Activated T-cell treated with anti-CD3 and anti-CD28 coated beads, Interleukin-2, amount 50 U/mL, for 1 hour (primary cell): ENCODE data around the gene MYBPHL.

ENCODE experiments used
- DNase-seq: peaks from one replicate; pipeline ENCODE4 v3.0.0-alpha.2; 2020

The MYBPHL gene

GRCh38 chr1:109277434-109278204, 29.2 kb downstream of the MYBPHL start:
- peak; percentile 69 for DNase-seq

GRCh38 chr1:109275706-109276345, 31.0 kb downstream of the MYBPHL start:
- DNase-seq = no peak

- DNase-seq = no peak
These were observed 32.0 kb downstream of the MYBPHL start for GRCh38 chr1:109274533-109275476.

GRCh38 chr1:109273570-109274288, 33.1 kb downstream of the MYBPHL start:
- no peak for DNase-seq

- no peak for DNase-seq
These were observed 33.8 kb downstream of the MYBPHL start for GRCh38 chr1:109272831-109273547.

GRCh38 chr1:109272021-109272799, 34.6 kb downstream of the MYBPHL start:
- DNase-seq = no peak

- no peak for DNase-seq
These were observed 35.4 kb downstream of the MYBPHL start for GRCh38 chr1:109271458-109271857.

GRCh38 chr1:109270623-109271317, 36.0 kb downstream of the MYBPHL start:
- no peak for DNase-seq

- no peak for DNase-seq
These were observed 36.7 kb downstream of the MYBPHL start for GRCh38 chr1:109269981-109270622.

- no peak for DNase-seq
These were observed 37.4 kb downstream of the MYBPHL start for GRCh38 chr1:109269212-109269980.

- DNase-seq = no peak
These were observed 38.2 kb downstream of the MYBPHL start for GRCh38 chr1:109268431-109269211.

GRCh38 chr1:109267743-109268300, 39.0 kb downstream of the MYBPHL start:
- DNase-seq = no peak

- no peak for DNase-seq
These were observed 39.8 kb downstream of the MYBPHL start for GRCh38 chr1:109266965-109267364.

GRCh38 chr1:109265741-109266330, 41.0 kb downstream of the MYBPHL start:
- no peak for DNase-seq

GRCh38 chr1:109265016-109265415, 41.8 kb downstream of the MYBPHL start:
- no peak for DNase-seq

GRCh38 chr1:109264379-109264755, 42.4 kb downstream of the MYBPHL start:
- no peak for DNase-seq

- DNase-seq = peak; percentile 78
These were observed 43.0 kb downstream of the MYBPHL start for GRCh38 chr1:109263597-109264378.
